K562 (cell line): ENCODE data around the gene DEGS2. TPM values are rescaled to one million over a fixed set of nuclear protein-coding genes. Genes with fewer than 3 reads are reported as not detected.

Experiments
- ATAC-seq: fragments of 200-7000 bp; cut with Tn5 transposase; 3 replicates; pipeline ENCODE4 v1.9.1; 2020; ENCODE audit warnings: moderate library complexity
- BruUV-seq: library from RNA; stranded (reverse); fragments of 400-500 nt; replicated peaks from 2 replicates; lab custom pipeline; 2021; lab: Mats Ljungman, UMichigan
- CTCF ChIA-PET: fragments of 300-600 bp; formaldehyde crosslinking; extraction: SDS; loops from one replicate; lab custom pipeline; 2021; ENCODE audit warnings: low intra/inter-chr PET ratio; lab: Yijun Ruan, JAX
- POLR2A ChIA-PET: fragments of 300-600, 350-650 bp; sonication (Branson Sonifier 250); formaldehyde crosslinking; extraction: SDS; loops from one replicate; lab custom pipeline; 2021; ENCODE audit warnings: antibody characterized with exemption, inconsistent platforms; lab: Yijun Ruan, JAX
- DNase-seq, 4 experiments: peaks; one replicate each; pipeline versions ENCODE4 v3.0.0 to v3.0.0-alpha.2; 2011 to 2018; ENCODE audit warnings: low spot score in 3 of 4, mixed read lengths in 3 of 4; ENCODE audit errors: extremely low read depth in 1 of 4
- FAIRE-seq: peaks from 2 replicates; lab custom pipeline; 2011; peaks lifted over from hg19 to GRCh38; lab: Jason Lieb, UNC
- H2AFZ ChIP-seq: 2 replicates; pipeline ENCODE4 v1.6.0; 2011; ENCODE audit warnings: low read depth, low read length, control low read depth, inconsistent platforms
- H3K27ac ChIP-seq: fragments of 200-600 bp; 3 replicates; pipeline ENCODE4 v1.8.0; 2011; ENCODE audit warnings: low read depth, mild to moderate bottlenecking, control low read depth, inconsistent platforms, low read length, moderate library complexity, mixed read lengths; ENCODE audit errors: extremely low read depth
- H3K27me3 ChIP-seq, 2 experiments: fragments of 300-600 bp in 1 of 2; 2 replicates in 1 of 2; 3 replicates in 1 of 2; pipeline versions ENCODE4 v1.6.0 to v1.8.0; 2011; ENCODE audit warnings: inconsistent platforms in 2 of 2, low read length in 2 of 2, mild to moderate bottlenecking in 1 of 2, mixed read lengths in 1 of 2, moderate library complexity in 1 of 2; ENCODE audit not compliant: control insufficient read depth in 2 of 2, insufficient read depth in 2 of 2
- H3K36me3 ChIP-seq: fragments of 300-600 bp; 3 replicates; pipeline ENCODE4 v1.8.0; 2011; ENCODE audit warnings: mild to moderate bottlenecking, low read length, inconsistent platforms; ENCODE audit not compliant: control insufficient read depth, insufficient read depth
- H3K4me1 ChIP-seq, 2 experiments: fragments of 200-600 bp in 1 of 2; replicated peaks in 1 of 2; 2 replicates in 1 of 2; 3 replicates in 1 of 2; pipeline versions ENCODE4 v1.5.1 to v1.8.0; 2011; ENCODE audit warnings: inconsistent platforms in 2 of 2, low read length in 2 of 2, mild to moderate bottlenecking in 1 of 2, mixed read lengths in 1 of 2, moderate library complexity in 1 of 2; ENCODE audit not compliant: control insufficient read depth in 2 of 2, insufficient read depth in 2 of 2
- H3K4me2 ChIP-seq: 2 replicates; pipeline ENCODE4 v1.6.1; 2011; ENCODE audit warnings: low read length, control low read depth, inconsistent platforms, mixed read lengths; ENCODE audit not compliant: insufficient read depth
- H3K4me3 ChIP-seq: fragments of 200-600 bp; sonication (generic), shearing (Covaris generic); 2 replicates; pipeline ENCODE4 v1.5.1; 2016; ENCODE audit warnings: control low read depth, inconsistent platforms
- H3K79me2 ChIP-seq: fragments of 200-600 bp; 3 replicates; pipeline ENCODE4 v1.8.0; 2011; ENCODE audit warnings: low read length, inconsistent platforms; ENCODE audit not compliant: control insufficient read depth, insufficient read depth
- H3K9ac ChIP-seq, 2 experiments: 2 replicates each; pipeline versions ENCODE4 v1.6.0 to v1.6.1; 2011; ENCODE audit warnings: low read depth in 2 of 2, low read length in 2 of 2, control low read depth in 1 of 2, inconsistent platforms in 1 of 2, mild to moderate bottlenecking in 1 of 2, mixed read lengths in 1 of 2; ENCODE audit not compliant: insufficient read depth in 1 of 2
- H3K9me1 ChIP-seq: one replicate; pipeline ENCODE4 v1.6.0; 2011; ENCODE audit warnings: inconsistent platforms, mild to moderate bottlenecking, low read length, moderate library complexity; ENCODE audit not compliant: control insufficient read depth, insufficient read depth
- H3K9me3 ChIP-seq: replicated peaks from 2 replicates; pipeline ENCODE4 v1.5.1; 2011; ENCODE audit warnings: low read depth, low read length, inconsistent platforms; ENCODE audit not compliant: control insufficient read depth, insufficient read depth
- H4K20me1 ChIP-seq: replicated peaks from 2 replicates; pipeline ENCODE4 v1.6.1; 2011; ENCODE audit warnings: low read length, inconsistent platforms, mixed read lengths; ENCODE audit not compliant: control insufficient read depth, insufficient read depth
- BRD4 ChIP-seq: fragments of 200-600 bp; sonication (generic); IDR thresholded peaks from 2 replicates; pipeline ENCODE4 v1.6.1; 2017; ENCODE audit warnings: inconsistent platforms
- TFAP4 ChIP-seq: sonication (generic); formaldehyde crosslinking; IDR thresholded peaks from 2 replicates; pipeline ENCODE4 v1.8.0; 2022; ENCODE audit warnings: missing genetic modification reagents, mild to moderate bottlenecking, moderate library complexity, borderline replicate concordance
- ZNF165 ChIP-seq: fragments of 250-450 bp; sonication (Bioruptor Pico); IDR thresholded peaks from 2 replicates; pipeline ENCODE4 v1.4.0; 2020; ENCODE audit warnings: borderline replicate concordance
- WGBS: fragments of 100-300 bp; shearing (Covaris generic); methylation state at CpG from one replicate; pipeline ENCODE4 v1.1.6; 2016; ENCODE audit warnings: low coverage, mixed read lengths; ENCODE audit not compliant: insufficient coverage; ENCODE audit errors: missing lambda C conversion rate; 5-methylcytosine and 5-hydroxymethylcytosine counted together
- in situ Hi-C: fragments of 300-500 bp; cut with MboI; formaldehyde crosslinking; loops from 4 replicates; pipeline ENCODE4 v1.15.0; 2018; ENCODE audit warnings: inconsistent platforms, mixed read lengths
- intact Hi-C: fragments of 100-400 bp; cut with micrococcal nuclease; formaldehyde crosslinking; loops from 2 replicates; pipeline ENCODE4 v1.14.2; 2022
- polyA plus RNA-seq, 8 experiments: library from polyadenylated mRNA; depleted of rRNA in 4 of 8; stranded (reverse) in 5 of 8; unstranded in 3 of 8; fragments of >200 nt; fragmentation: Nextera tagmentation in 2 of 8; fragmentation: Illumina TruSeq in 1 of 8; extraction: Ambion mirVana in 2 of 8; extraction: Trizol in 1 of 8; gene quantifications; 2 replicates each; pipeline versions ENCODE4 v1.2.1 to v1.2.3, GENCODE V29; 2011 to 2014; ENCODE audit warnings: inconsistent platforms in 1 of 8, missing spikeins in 1 of 8
- total RNA-seq, 7 experiments: library from RNA; depleted of rRNA in 6 of 7; stranded (reverse); fragments of >200 nt in 6 of 7; fragmentation: Illumina TruSeq in 2 of 7; extraction: Trizol in 2 of 7; gene quantifications; 2 replicates each; pipeline versions ENCODE4 v1.2.1 to v1.2.3, GENCODE V29; 2011 to 2021; ENCODE audit warnings: low replicate concordance in 1 of 7

DEGS2 gene
- total and polyA plus RNA-seq, 9 of the 15 experiments (the other 6 are each of a cell fraction or from before 2014, with no cell fraction given): 0.22 to 2.9 (median 0.70) TPM

- no peak for TF ChIP-seq TFAP4 (CRISPR knock-in tag)
- TF ChIP-seq BRD4: no peak
Measured at GRCh38 chr14:100172811-100173210, 13.4 kb upstream of the DEGS2 start (continued).

GRCh38 chr14:100170880-100171279 lies 11.4 kb upstream of the DEGS2 start:
- no peaks in the 10 kb centered on the region for H3K36me3 ChIP-seq
- no TSS peak for BruUV-seq
- ChIA-PET POLR2A (no interaction called here), CTCF (no interaction called here)
- peaks cover 6 to 30% of the 10 kb centered on the region in 2 experiments; a peak in 2 of 5 replicates for H3K4me1 ChIP-seq
- no peaks in the 10 kb centered on the region for H4K20me1 ChIP-seq
- H3K27me3 ChIP-seq: no peaks in the 10 kb centered on the region
- no peak for TF ChIP-seq ZNF165 (CRISPR knock-in tag)
- ATAC-seq (no peak), FAIRE-seq (no peak), DNase-seq (no peak)
- no peak overlapping the region for H3K27ac ChIP-seq
- no peak overlapping the region for H3K4me2 ChIP-seq
- H3K79me2 ChIP-seq: no peaks in the 10 kb centered on the region
- 67% methylated on average over 2 of the region's 2 CpGs for WGBS
- intact Hi-C loops (no loop called here), in situ Hi-C loops (no loop called here)
- H3K9me3 ChIP-seq: no peaks in the 10 kb centered on the region
- H3K4me3 ChIP-seq: no peak overlapping the region
- H3K9ac ChIP-seq: no peak overlapping the region
- H3K9me1 ChIP-seq: no peaks in the 10 kb centered on the region
- H2AFZ ChIP-seq: no peak overlapping the region
